ENCODE results near the gene FLG. TPM values are rescaled to one million over a fixed set of nuclear protein-coding genes. Genes with fewer than 3 reads are reported as not detected.
"Not testable (repeated sequence)": the region's sequence is repeated elsewhere in the genome, so short reads cannot be mapped to it uniquely, and the experiment has no call there.

FLG gene
- under 0.01 and 0.12 TPM in 2 replicates for total RNA-seq (2014; rRNA removed; shearing (Covaris generic))

DNA sequence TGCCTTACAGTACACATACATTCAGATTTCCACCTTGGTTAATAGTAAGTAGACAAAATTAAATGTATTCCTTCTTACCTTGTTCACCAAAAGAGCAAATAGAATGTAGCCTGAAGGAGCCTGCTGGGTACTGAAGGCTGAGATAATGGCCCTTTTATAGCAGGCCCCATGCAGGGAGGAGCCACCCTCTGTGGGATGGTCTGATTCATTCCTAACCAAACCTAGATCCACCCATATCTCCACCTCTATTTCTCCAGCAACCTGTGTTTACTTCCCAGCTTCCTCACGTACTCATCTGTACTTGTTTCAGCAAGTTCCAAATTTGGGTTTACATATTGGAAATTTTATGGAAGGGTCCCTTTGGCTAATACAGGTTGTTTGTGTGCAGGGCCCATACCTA, at the start of gene FLG:
Gene FLG (minus strand): TSS at position 129 of the 400 bp plus-strand sequence. CDS start 9,783 bp downstream, outside the sequence.
- no peak for DNase-seq (ENCODE audit: low read depth)

DNA sequence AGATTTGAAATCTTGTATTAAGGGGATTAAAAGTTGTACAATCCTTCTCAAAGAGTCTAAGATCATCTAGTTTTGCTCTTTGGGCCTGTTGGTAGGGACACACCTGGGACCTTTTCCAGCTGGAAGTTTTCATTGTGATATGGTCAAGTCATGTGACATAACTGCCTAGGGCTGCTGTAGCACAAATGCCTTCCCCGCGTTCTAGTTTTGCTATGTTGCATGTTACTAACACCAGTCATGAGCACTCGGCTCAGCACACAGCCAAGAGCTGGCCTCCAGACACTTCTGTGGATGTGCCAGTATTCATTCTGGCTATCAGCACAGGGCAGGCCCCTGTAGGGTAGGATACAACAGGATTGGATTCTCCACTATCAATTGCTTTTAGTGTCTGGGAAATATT, 49.4 kb upstream of the FLG start:
- DNase-seq (ENCODE audit: low read depth) = no peak

DNA sequence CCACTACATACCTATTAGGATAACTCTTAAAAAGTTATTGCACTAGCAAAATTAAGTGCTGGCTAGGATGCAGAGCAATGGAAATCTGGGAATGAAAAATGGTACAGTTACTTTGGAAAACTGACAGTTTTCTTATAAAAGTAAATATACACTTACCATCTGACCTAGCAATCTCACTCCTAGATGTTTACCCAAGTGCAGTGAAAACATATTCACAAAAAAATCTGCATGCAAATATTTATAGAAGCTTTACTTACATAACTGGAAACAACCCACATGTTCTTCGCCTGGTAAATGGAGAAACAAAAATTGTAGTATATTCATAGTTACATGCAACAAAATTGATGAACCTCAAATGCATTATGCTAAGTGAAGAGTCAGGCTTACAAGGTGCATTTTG, 47.6 kb upstream of the FLG start:
- DNase-seq (ENCODE audit: low read depth) = no peak

DNA sequence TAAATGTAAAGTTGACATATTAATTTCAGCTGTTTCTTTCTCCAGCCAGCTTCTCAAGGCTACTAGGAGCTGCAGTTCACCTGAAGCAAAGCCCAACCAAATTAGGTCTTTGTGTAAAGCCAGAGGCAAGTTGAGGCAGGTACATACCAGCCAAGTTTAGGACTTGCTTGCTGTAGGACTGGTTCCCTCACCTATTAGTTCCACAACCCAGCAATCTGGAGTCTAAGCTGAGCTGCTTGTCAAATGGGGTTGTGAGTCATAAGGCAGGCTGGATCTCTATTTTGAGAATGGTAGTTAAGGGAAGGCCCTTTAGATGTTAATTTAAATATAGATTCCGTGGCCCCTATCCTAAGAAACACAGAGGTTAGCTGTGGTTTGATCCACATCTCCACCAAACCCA, 42.4 kb upstream of the FLG start:
- no peak for DNase-seq (ENCODE audit: low read depth)

DNA sequence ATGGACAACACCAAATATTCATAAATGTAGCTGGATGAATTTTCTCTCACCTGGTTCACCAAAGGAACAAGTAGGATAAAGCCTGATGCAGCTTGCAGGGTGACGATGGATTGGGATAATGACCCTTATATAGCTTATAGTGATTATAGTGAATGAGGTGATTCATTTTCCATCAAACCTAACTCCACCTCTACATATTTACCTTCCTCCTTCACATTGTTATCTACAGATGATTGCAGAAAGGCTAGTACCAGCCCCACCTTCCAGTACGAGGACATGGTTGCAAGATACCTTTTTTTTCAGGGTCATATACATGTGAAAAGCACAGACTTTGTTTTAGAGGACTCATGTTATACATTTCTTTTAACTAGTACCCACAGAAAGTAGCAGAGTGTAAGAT, 34.9 kb upstream of the FLG start, which contains the start of gene FLG2:
Gene FLG2 (minus strand): TSS at position 101 of the 400 bp plus-strand sequence. CDS start 1,122 bp downstream, outside the sequence.
- DNase-seq (ENCODE audit: low read depth) = no peak

DNA sequence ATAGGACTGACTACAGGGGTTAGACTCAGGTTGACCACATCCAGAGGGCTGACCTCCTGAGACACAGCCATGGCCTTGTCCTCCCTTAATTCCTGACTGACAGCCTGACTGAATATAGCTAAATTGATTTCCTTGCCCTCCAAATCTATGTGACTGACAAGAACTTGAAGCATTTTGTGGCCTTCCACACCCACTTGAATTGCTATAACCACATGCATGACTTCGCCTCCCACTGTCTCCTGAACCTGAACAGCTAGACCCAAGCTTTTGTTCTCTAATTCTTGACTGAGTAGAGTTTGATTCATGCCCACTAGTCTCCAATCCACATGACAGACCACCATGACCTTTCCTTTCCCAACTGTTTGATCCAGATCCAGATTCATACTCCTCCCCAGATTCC, 31.7 kb upstream of the FLG start:
- DNase-seq (ENCODE audit: low read depth) = no peak

DNA sequence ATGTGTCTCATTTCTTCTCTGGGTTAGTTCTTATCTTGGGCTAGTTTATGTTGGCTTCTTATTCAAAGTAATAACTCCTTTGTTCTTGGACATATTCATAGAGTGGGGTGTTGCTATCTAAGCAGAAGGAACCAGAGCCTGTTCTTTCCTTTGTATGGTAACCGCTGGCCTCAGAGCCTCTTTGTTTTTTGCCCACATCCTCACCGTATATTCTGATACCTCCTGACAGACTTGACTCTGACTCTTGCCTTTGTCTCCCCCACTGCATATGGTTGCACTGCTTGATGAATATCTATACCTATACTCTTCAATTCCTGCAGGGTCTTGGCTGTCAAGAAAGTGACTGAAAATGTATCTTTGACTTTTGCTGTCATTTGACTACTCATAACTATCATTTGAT, 24.6 kb upstream of the FLG start:
- DNase-seq (ENCODE audit: low read depth) = no peak

DNA sequence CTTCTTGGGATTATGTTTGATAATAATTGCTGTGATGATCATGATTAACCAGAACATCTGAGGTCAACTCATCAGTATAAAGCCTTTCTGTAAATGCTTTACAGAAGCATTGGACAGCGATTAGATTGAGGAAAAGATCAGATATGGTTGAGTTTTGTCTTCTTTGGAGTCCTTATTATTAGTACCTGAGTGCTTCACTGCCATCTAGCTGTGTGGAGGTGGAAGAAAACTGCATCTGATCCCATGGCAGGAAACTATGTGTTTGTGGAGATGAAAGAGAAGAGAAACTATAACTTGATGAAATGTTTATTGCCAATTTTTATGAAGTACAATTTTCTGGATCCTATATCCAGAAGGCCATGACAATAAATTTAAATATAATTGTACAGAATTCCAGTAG, 23.4 kb upstream of the FLG start:
- DNase-seq (ENCODE audit: low read depth) = peak; percentile 11

DNA sequence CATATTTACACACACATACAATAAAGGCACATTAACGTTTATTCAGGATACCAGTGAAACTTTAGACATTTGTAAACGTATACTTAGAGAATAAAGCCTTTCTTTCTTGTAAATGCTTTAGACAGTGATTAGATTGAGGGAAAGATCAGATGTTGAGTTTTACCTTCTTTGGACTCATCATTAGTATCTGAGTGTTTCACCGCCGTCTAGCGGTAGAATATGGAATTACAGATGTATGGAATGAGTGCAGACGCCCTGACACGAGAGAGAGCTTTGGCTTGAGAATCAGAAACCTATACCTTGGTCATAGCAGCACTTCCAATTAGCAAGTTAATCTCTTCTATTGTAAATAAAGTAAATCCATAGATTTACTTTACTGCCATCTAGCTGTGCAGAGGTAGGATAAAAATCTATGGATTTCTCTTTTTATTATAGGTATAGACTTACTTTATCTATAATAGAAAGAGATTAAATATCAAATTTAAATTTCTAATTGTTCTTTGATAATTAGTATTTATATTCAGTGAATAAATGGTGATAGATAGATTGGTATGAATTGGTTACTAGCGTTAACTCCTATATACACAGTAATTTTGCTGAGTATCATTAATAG, 22.2 kb upstream of the FLG start:
- peak; percentile 58 for DNase-seq (ENCODE audit: low read depth)

DNA sequence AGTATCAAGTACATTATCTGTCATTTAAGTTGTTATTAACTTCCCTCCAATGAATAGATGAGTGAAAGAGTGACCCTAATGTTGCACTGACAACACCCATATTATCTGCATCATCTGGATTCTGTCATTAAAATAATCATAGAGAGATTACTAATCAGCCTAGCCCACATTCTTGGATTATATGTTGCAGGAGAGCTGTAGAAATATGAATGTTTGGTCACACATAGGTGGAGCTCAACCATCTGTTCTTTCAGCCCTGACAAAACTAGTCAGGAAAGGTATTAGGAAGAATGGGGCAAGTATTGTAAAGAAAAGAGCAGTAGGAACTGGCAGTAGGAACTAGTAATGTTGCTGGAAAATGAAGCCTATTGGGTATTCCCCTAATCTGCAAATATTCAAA, 19.4 kb upstream of the FLG start:
- DNase-seq (ENCODE audit: low read depth) = no peak

DNA sequence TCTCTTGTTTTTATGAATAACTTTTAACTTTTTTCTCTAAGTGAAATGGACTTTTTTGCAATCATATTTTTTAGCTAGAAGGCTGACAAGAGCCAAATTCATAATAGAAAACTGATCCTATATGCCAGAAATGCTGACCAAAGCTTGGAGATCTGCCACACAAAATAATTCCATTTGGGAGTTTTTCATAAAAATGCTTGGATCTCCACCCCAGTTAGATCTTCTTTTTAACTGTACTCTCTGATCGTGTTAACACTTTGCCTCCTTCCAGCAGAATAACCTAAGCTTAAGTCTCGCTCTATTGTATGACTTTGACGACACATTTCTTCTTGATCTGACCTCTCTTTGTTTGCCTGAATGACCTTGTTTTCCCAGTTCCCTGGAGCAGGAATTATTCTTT, 18.0 kb upstream of the FLG start:
- DNase-seq (ENCODE audit: low read depth) = no peak

DNA sequence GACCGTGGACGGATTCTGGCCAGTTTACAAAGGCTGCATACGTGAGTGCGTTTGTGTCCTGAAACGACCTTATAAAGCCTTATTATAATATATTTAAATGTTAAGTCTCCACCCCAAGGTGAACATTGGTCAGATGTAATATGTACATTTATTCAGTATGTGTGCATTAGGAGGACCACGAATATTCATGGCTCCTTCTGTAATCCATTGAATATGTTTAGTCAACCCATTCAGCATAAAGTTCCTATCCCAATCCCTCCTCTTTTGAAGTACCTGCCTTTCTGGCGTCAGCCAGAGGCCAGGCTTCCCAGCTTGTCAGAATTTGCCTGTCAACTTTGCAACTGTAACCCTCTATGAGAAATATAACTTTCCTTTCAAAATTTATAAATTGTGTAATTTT, 10.4 kb upstream of the FLG start:
- no peak for DNase-seq (ENCODE audit: low read depth)

DNA sequence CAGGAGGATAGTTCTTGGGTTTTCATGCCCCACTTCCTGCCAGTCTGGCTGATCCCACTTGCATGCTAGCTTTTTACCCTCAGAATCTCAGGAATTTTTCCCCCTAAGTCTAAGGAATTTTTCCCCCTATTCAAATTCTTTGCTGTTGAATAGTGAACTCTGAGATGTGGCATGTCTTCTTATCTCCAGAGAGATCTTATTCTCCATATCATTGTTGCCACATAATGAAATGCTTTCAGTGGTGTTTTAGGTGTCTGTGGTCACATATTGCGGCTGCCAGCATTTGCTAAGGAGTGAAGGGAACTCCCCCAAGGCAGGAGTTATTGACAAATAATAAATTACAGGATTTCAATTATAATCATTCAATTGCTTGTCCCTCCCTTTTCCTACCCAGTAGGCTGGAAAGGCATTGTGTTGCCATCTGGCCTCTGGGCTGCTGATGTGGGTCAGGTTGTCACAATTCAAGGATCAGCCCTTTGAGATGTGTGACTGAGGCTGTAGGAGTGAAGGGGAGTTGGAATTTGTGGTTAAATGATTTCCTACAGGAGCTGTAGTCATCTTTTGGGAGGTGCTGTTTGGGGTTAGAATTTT, 3.9 kb upstream of the FLG start:
- peak; percentile 54 for DNase-seq (ENCODE audit: low read depth)

DNA sequence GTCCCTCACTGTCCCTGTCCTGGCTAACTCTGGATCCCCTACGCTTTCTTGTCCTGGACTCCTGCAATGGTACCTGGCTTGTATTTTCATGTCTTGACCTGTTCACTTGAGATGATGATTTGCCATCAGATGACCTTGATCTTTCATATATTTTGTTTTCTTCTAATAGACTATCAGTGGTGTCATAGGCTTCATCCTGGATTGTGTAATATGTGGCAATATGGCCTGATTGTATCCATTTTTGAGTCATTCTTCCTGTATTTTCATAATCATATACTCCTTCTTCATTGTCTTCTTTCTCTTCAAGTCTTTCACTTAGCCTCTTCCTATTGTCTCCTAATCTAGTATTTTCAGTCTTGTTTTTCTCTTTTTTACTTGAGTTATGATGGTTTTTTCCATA, 11.1 kb downstream of the FLG start:
- DNase-seq (ENCODE audit: low read depth) = no peak

DNA sequence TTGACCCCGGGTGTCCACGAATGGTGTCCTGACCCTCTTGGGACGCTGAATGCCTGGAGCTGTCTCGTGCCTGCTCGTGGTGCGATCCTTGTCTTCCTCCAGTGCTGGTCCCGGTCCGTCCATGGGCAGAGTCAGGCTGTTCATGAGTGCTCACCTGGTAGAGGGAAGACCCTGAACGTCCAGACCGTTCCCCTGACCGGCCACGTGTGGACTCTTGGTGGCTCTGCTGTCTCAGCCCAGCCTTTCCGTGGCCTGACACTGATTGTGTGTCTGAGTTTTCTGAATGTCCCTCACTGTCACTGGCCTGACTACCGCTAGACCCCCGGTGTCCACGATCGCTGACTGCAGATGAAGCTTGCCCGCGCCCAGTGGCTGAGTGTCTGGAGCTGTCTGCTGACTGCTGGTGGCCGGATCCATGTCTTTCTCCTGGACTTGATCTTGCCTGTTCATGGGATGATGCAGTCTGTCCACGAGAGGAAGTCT, 11.7 kb downstream of the FLG start:
- DNase-seq (ENCODE audit: low read depth) = no peak

DNA sequence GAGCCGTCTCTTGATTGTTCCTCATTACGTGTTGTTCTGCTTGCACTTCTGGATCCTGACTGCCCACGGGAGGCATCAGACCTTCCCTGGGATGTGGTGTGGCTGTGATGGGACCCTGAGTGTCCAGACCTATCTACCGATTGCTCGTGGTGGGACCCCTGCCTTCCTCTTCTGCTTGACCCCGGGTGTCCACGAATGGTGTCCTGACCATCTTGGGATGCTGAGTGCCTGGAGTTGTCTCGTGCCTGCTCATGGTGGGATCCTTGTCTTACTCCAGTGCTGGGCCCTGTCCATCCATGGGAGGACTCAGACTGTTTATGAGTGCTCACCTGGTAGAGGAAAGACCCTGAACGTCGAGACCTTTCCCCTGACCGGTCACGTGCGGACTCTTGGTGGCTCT, 12.9 kb downstream of the FLG start:
- not testable (repeated sequence) for DNase-seq (ENCODE audit: low read depth)

DNA sequence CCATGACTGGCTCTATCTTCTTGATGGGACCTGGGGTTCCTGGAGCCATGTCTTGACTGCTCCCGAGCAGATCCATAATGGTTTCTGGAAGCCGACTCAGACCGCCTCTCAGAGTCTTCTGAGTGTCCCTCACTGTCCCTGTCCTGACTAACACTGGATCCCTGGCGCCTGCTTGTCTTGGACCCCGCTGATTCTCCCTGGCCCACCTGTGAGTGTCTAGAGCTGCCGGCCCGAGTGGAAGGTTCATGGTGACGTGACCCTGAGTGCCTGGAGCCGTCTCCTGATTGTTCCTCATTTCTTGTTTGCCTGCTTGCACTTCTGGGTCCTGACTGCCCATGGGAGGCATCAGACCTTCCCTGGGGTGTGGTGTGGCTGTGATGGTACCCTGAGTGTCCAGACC, 15.1 kb downstream of the FLG start:
- DNase-seq (ENCODE audit: low read depth) = no peak

DNA sequence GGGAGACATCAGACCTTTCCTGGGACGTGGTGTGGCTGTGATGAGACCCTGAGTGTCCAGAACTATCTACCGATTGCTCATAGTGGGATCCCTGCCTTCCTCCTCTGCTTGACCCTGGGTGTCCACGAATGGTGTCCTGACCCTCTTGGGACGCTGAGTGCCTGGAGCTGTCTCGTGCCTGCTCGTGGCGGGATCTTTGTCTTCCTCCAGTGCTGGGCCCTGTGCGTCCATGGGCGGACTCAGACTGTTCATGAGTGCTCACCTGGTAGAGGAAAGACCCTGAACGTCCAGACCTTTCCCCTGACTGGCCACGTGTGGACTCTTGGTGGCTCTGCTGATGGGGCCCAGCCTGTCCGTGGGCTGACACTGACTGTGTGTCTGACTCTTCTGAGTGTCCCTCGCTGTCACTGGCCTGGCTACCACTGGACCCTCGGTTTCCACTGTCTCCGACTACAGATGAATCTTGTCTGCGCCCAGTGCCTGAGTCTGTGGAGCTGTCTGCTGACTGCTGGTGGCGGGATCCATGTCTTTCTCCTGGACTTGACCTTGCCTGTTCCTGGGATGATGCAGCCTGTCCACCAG, 15.6 kb downstream of the FLG start:
- not testable (repeated sequence) for DNase-seq (ENCODE audit: low read depth)

DNA sequence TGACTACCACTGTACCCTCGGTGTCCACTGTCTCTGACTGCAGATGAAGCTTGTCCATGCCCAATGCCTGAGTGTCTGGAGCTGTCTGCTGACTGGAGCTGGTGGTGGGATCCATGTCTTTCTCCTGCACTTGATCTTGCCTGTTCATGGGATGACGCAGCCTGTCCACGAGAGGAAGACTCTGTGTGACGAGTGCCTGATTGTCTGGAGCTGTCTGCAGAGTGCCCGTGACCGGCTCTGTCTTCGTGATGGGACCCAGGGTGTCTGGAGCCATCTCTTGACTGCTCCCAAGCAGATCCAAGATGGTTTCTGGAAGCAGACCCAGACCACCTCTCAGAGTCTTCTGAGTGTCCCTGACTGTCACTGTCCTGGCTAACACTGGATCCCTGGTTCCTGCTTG, 16.3 kb downstream of the FLG start:
- DNase-seq (ENCODE audit: low read depth) = not testable (repeated sequence)

DNA sequence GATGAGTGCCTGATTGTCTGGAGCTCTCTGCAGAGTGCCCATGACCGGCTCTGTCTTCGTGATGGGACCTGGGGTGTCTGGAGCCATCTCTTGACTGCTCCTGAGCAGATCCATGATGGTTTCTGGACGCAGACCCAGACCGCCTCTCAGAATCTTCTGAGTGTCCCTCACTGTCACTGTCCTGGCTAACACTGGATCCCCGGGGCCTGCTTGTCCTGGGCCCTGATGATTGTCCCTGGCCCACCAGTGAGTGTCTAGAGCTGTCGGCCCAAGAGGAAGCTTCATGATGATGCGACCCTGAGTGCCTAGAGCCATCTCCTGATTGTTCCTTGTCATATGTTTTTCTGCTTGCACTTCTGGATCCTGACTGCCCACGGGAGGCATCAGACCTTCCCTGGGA, 17.1 kb downstream of the FLG start:
- not testable (repeated sequence) for DNase-seq (ENCODE audit: low read depth)

DNA sequence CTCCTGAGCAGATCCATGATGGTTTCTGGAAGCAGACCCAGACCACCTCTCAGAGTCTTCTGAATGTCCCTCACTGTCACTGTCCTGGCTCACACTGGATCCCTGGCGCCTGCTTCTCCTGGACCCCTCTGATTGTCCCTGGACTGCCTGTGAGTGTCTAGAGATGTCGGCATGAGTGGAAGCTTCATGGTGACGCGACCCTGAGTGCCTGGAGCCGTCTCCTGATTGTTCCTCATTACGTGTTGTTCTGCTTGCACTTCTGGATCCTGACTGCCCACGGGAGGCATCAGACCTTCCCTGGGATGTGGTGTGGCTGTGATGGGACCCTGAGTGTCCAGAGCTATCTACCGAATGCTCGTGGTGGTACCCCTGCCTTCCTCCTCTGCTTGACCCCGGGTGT, 18.9 kb downstream of the FLG start:
- not testable (repeated sequence) for DNase-seq (ENCODE audit: low read depth)

DNA sequence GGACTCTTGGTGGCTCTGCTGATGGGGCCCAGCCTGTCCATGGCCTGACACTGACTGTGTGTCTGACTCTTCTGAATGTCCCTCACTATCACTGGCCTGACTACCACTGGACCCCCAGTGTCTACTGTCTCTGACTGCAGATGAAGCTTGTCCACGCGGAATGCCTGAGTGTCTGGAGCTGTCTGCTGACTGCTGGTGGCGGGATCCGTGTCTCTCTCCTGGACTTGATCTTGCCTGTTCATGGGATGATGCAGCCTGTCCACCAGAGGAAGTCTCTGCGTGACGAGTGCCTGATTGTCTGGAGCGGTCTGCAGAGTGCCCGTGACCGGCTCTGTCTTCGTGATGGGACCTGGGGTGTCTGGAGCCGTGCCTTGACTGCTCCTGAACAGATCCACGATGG, 20.3 kb downstream of the FLG start:
- DNase-seq (ENCODE audit: low read depth) = not testable (repeated sequence)
